DMS114 treated with DMSO at 0.1 percent for 48 hours (cell line): ENCODE data around the gene SH3PXD2A.
A peak's percentile ranks its signal among the peaks of the same experiment; 100 is the strongest.

Experiments
- DNase-seq: peaks from one replicate; lab custom pipeline; 2025; ENCODE audit not compliant: unreplicated experiment; lab: John Stamatoyannopoulos, UW

SH3PXD2A gene

DNA sequence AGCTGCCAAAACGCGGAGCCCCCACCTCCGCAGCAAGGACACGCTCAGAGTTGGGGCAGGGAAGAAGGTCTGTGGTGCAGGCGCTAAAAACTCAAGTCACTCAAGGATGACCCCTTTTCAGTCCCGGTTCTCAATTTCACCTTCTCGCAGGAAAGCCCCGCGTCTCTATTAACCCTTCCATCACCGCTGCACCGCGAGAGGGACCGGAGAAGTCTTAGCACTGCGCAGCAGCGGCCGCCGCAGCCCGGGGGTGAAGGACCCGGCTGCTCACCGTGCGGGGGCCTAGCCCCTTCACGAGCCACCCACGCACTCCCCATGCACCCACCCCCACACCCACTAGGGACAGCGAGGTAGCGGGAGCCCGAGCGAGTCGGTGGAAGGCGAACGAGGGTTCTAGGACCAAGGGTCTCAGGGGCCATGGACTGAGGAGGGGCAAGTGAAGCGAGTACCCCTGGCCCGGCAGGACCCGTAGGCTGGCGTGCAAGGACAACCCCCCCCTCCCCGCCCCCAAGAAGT lies 162.9 kb downstream of the SH3PXD2A start:
- DNase-seq = no peak

GRCh38 chr10:103691723-103692435 lies 163.5 kb downstream of the SH3PXD2A start:
- no peak for DNase-seq

GRCh38 chr10:103691267-103691666 lies 164.1 kb downstream of the SH3PXD2A start:
- no peak for DNase-seq

GRCh38 chr10:103690281-103690680 lies 165.1 kb downstream of the SH3PXD2A start:
- no peak for DNase-seq

- DNase-seq = no peak
Observed at GRCh38 chr10:103688491-103688890, 166.9 kb downstream of the SH3PXD2A start.

GRCh38 chr10:103687718-103688117 lies 167.7 kb downstream of the SH3PXD2A start:
- no peak for DNase-seq

GRCh38 chr10:103687172-103687571 lies 168.2 kb downstream of the SH3PXD2A start:
- DNase-seq = no peak

DNA sequence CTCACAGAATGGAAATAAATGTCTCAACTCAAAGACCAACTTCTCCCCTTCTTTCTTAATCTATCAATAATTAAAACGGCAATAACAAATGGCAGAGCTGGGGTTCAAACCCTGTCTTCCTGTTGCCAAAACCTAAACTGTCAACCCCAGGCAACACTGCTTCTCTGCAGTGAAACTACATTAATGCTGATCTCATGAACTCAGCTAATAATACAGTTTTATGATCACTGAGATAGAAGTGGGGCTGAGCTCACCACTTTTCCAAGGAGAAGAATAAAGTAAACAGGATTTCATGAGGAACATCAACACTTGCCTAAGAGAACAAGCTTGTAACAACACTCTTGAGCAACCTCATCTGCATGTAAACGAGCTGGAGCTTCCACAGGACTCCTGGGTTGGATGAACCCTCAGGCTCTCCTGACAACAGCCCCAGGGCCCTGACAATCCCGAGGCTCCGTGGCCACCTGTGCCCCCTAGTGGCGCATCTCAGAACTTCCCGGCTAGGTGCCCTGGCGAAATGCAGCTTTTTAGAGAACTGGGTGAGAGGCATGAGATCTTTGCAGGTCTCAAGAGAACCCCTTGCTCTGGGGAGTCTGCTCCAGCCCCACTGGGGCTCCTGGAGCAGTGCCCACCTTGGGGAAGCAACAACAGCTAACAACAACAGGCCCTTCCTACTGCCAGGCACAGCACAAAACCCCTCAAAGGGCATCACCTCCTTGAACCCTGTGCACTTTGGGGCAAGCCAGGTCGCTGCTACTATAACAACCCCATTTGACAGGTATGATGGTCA lies 169.3 kb downstream of the SH3PXD2A start:
- peak; percentile 35 for DNase-seq

GRCh38 chr10:103683851-103684250 lies 171.5 kb downstream of the SH3PXD2A start:
- DNase-seq = no peak

DNA sequence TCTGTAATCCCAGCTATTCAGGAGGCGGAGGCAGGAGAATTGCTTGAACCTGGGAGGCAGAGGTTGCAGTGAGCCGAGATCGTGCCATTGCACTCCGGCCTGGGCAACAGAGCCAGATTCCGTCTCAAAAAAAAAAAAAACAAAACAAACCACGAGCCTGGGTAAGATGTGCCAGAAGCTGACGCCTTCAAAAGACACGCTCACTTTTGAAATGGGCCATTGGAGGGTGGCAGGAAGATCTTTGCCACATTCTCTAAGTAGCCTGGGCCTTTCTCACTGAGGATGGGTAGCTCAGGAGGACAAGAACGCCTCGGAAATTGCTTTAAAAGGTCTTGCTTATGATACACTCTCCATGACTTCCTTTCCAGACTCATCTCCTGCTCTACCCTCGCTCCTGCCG lies 172.7 kb downstream of the SH3PXD2A start:
- DNase-seq = no peak

GRCh38 chr10:103681617-103682399 lies 173.6 kb downstream of the SH3PXD2A start:
- no peak for DNase-seq

- no peak for DNase-seq
Observed at GRCh38 chr10:103680869-103681236, 174.5 kb downstream of the SH3PXD2A start.

- DNase-seq = no peak
Observed at GRCh38 chr10:103679096-103679790, 176.1 kb downstream of the SH3PXD2A start.

DNA sequence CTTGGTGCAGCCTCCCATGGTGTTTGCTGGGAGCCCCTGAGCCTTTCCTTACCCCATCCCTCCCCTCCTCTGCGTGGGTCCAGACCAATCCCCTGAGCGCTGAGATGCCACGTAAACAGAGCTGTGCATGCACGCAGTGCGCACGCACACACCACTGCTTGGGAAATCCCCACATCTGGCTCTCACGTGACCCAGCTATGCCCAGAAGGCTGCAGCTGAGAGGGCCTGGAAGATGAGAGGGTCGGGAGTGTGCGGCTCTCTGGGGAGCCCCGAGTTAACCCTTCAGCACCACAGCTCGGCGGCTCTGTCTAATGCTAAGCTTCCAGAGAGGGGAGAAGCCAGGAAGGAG lies 177.2 kb downstream of the SH3PXD2A start:
- no peak for DNase-seq

- DNase-seq = no peak
Observed at GRCh38 chr10:103677486-103678177, 177.7 kb downstream of the SH3PXD2A start.

GRCh38 chr10:103676851-103677417 lies 178.4 kb downstream of the SH3PXD2A start:
- no peak for DNase-seq

DNA sequence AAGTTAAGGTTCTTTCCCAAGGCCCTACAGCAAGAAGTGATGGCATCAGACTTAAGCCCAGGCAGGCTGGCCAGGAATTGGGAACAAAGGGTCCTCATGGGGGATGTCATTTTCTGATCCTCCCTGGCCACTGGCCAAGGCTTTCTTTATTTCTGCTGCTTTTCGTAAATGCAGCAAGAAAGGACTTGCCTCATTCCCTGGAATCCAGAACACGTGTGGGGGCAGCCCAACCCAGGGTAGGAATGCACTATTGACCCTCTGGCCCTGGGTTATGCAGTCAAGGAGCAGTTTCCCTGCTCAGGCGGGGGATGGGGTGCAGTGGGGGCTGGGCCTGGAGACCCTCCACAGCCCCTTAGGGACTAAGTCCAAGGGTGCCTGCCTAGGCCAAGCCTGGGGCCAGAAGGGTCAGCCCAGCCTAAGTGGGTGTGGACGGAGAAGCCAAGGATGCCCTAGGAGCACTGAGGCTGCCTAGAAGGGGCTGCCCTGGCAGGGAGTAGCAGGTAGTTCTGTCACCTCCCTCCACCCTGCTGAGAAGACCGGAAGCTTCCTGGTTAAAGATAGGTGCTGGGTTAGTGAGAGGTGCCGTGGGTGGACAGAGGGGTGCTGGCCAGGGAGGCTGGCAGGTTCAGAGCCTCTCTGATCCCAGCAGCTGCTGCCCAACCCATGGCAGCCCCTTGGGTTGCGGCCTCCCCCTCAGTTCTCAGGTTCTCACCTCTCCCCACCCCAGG lies 179.2 kb downstream of the SH3PXD2A start:
- DNase-seq = no peak

DNA sequence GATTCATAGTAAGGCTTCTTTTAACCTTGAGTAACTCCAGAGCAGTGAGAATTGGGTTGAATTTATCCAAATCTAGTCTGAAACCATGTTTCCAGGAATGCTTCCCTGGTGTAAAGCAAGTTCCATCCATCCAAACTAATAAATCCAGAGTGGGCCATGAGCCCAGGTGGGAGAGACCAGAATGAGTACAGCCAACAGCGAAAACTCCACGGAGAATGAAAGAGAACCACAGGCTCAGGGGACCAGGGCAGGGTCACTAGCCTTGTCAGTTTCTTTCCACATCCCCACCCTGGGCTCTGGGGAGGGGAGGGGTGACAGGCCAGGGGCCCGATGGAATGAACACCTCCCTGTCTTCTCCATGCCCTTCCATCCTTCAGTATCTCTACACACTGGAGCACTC lies 181.8 kb downstream of the SH3PXD2A start:
- DNase-seq = no peak

- no peak for DNase-seq
Observed at GRCh38 chr10:103672345-103672744, 183.0 kb downstream of the SH3PXD2A start.
